NCI-H510A treated with DMSO at 0.1 percent for 48 hours (cell line): ENCODE results near the gene TMEM185A.
"Not testable (repeated sequence)": the region's sequence is repeated elsewhere in the genome, so short reads cannot be mapped to it uniquely, and the experiment has no call there.

Experiments
- DNase-seq: peaks from one replicate; lab custom pipeline; 2025; lab: John Stamatoyannopoulos, UW

TMEM185A gene

GRCh38 chrX:149551245-149551938 lies 80.2 kb downstream of the TMEM185A start:
- DNase-seq, result not testable (repeated sequence)

GRCh38 chrX:149550454-149550853 lies 81.1 kb downstream of the TMEM185A start:
- DNase-seq, result not testable (repeated sequence)

DNA sequence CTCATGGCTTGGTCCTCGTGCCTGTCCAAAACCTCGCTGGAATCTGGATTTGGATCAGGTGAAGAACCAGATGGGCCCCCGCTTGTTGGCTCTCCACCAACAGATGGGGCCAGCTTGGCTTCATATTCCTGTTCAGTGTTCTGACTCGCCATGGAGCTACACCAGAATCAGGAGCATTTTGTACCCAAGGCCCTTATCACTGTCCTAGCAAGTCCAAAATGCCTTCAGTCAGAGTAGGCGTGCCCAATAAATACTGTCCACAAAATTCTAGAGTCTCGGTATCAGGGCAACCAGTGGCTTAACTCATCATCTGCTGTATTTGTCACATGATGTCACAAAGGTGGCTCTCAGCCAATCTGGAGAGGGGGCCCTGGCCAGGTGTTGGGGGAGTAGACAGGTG lies 81.9 kb downstream of the TMEM185A start, which contains the start of gene HSFX3:
TSS of gene HSFX3 (minus strand) at position 224 of the 400 bp plus-strand sequence. CDS start at position 152, 72 bp downstream.
- DNase-seq, result not testable (repeated sequence)

GRCh38 chrX:149547782-149548181 lies 83.8 kb downstream of the TMEM185A start:
- not testable (repeated sequence) for DNase-seq

DNA sequence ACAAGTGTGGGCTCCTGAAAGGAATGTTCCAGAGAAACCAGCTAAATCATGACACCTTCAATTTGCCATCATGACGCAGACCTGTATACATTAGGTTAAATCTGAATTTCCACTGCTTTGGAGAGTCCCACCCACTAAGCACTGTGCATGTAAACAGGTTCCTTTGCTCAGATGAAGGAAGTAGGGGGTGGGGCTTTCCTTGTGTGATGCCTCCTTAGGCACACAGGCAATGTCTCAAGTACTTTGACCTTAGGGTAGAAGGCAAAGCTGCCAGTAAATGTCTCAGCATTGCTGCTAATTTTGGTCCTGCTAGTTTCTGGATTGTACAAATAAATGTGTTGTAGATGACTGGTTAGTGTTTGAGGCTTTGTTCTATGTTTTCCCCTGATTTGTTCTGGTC lies 84.6 kb downstream of the TMEM185A start:
- not testable (repeated sequence) for DNase-seq
